DND-41 (cell line): ENCODE measurements around the gene FERMT2.

Source experiments
- EZH2 ChIP-seq: IDR thresholded peaks from 3 replicates; pipeline ENCODE4 v1.6.1; 2012; ENCODE audit warnings: borderline replicate concordance, low read depth, mild to moderate bottlenecking, moderate library complexity, low read length, inconsistent platforms; ENCODE audit not compliant: severe bottlenecking
- TF ChIP-seq, protein P1 (sequence below): IDR thresholded peaks from 2 replicates; pipeline ENCODE4 v1.5.1; 2012; ENCODE audit warnings: borderline replicate concordance, low read length, moderate library complexity, mild to moderate bottlenecking; ENCODE audit not compliant: poor library complexity, severe bottlenecking; ENCODE audit errors: extremely low read depth

DNA sequence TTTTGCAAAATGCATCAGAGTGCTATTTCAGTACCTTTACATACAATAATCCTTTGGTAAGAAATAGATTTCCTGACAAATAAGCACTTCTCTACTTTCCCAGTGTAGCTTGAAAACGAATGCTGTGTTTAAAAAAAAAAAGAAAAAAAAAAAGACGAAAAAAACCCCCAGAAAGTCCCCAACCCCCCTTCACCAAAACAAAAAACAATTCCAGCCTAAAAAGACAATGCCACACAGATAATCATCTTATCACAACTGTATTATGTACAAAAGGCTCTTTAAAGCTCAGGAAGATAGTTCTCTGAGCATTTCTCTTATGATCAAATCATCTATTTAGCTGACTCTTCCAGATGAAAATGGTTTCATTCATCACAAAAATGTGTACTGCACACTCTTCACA is 1.6 kb downstream of the FERMT2 start:
- TF ChIP-seq, protein P1, sequence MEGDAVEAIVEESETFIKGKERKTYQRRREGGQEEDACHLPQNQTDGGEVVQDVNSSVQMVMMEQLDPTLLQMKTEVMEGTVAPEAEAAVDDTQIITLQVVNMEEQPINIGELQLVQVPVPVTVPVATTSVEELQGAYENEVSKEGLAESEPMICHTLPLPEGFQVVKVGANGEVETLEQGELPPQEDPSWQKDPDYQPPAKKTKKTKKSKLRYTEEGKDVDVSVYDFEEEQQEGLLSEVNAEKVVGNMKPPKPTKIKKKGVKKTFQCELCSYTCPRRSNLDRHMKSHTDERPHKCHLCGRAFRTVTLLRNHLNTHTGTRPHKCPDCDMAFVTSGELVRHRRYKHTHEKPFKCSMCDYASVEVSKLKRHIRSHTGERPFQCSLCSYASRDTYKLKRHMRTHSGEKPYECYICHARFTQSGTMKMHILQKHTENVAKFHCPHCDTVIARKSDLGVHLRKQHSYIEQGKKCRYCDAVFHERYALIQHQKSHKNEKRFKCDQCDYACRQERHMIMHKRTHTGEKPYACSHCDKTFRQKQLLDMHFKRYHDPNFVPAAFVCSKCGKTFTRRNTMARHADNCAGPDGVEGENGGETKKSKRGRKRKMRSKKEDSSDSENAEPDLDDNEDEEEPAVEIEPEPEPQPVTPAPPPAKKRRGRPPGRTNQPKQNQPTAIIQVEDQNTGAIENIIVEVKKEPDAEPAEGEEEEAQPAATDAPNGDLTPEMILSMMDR, result no peak
- no peak for TF ChIP-seq EZH2
